ENCODE data around the gene CCDC182.

CCDC182 gene

DNA sequence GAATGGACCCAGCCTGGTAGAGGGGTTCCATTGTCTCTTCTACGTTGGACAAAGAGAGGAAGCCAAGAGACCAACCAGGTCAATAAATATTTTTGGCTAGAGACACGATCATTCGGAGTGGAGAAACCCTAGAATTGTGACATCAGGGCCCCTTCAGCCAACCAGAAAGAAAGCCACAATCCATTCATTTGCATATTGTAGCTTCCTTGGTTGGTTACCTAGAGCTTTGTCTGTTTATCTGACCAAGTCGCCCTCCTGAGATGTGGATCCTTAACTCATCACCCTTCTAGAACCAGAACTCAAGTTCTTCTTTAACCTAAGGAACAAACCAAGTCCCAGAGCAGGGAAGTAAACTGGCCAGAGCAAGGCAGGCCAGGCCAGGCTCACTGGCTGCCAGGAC, at the start of gene CCDC182:
Gene CCDC182, minus strand, starts transcription at position 58 of the 400 bp plus-strand sequence. Its CDS starts 27 bp downstream, at position 31.
- H3K27ac ChIP-seq (ENCODE audit: low read length) = no peak within 1 kb of the TSS
- H3K9me3 ChIP-seq (ENCODE audit: insufficient read depth, low read depth, low read length) = no peaks in the 10 kb centered on the region
- H3K36me3 ChIP-seq (ENCODE audit: insufficient read depth, low read depth, low read length) = no peaks in the 10 kb centered on the region
- no peaks in the 10 kb centered on the region for H3K27me3 ChIP-seq (ENCODE audit: insufficient read depth, low read length)
- H3K4me1 ChIP-seq (ENCODE audit: insufficient read depth, low read length) = no peaks in the 10 kb centered on the region
- no peak within 1 kb of the TSS for H3K9ac ChIP-seq (ENCODE audit: low read depth, low read length)
- no peak within 1 kb of the TSS for H3K4me3 ChIP-seq (ENCODE audit: low read length)

DNA sequence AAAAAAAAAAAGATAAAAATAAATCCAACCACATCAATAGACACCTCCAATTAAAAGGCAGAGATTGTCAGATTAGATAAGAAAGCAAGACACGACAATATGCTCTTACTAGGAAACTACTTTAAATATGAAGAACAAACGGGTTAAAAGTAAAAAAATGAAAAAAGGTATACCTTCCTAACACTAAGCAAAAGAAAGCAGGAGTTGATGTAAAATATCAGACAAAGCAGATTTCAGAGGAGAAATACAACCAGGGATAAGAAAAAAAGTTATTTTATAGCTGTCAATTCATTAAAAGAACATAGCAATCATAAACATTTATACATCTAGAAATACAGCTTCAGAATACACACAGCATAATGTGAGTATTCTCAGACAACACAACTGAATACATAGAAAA, 49.7 kb upstream of the CCDC182 start:
- Histone ChIP-seq H3K9ac (ENCODE audit: low read depth, low read length) (no peak overlapping the region), H3K4me3 (ENCODE audit: low read length) (no peak overlapping the region), H3K9me3 (ENCODE audit: insufficient read depth, low read depth, low read length) (no peaks in the 10 kb centered on the region), H3K4me1 (ENCODE audit: insufficient read depth, low read length) (no peaks in the 10 kb centered on the region), H3K36me3 (ENCODE audit: insufficient read depth, low read depth, low read length) (no peaks in the 10 kb centered on the region), H3K27me3 (ENCODE audit: insufficient read depth, low read length) (0 out of 2 replicates have a peak, but pooled peaks cover 1% of the 10 kb centered on the region), H3K27ac (ENCODE audit: low read length) (no peak overlapping the region)

DNA sequence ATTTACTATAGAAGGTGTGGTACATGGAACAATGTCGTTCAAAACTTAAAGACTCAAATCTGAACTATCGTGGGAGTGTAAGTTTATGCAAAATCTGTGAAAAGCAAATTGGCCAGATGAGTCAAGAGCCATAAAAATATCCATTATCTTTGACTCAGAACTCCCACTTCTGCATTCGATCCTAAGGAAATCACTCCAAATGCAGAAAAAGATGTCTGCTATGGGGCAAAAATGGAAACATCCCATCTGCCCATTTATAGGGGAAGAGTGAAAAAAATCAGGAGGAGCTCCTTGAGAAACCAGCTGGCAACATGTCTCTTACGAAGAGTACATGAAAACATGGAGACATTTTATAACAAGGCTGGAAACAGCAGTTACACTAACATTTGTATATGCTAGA, 43.6 kb upstream of the CCDC182 start:
- no peaks in the 10 kb centered on the region for H3K36me3 ChIP-seq (ENCODE audit: insufficient read depth, low read depth, low read length)
- H3K9ac ChIP-seq (ENCODE audit: low read depth, low read length) = no peak overlapping the region
- peaks cover 22% of the 10 kb centered on the region for H3K27me3 ChIP-seq (ENCODE audit: insufficient read depth, low read length)
- H3K4me1 ChIP-seq (ENCODE audit: insufficient read depth, low read length) = peaks cover 2% of the 10 kb centered on the region; the same call in 1 of the 2 replicates
- H3K4me3 ChIP-seq (ENCODE audit: low read length) = no peak overlapping the region
- H3K27ac ChIP-seq (ENCODE audit: low read length) = no peak overlapping the region
- no peaks in the 10 kb centered on the region for H3K9me3 ChIP-seq (ENCODE audit: insufficient read depth, low read depth, low read length)

DNA sequence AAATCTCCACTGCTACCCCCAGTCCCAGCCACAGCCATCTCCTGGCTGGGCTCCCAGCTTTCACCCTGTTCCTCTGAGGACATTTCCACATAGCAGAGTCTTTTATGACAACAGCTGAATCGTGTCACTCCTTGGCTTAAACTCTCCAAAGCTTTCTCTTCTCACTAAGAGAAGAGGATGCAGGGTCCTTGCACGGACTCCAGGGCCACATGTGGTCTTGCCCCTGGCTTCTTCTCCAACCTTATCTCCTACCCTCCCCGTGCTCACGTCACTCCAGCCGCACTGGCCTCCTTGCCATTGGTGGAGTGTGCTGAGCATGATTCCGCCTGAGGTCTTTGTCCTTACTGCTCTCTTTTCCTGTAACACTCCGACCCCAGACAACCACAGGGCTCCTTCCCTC, 39.9 kb upstream of the CCDC182 start:
- H3K9ac ChIP-seq (ENCODE audit: low read depth, low read length) = no peak overlapping the region
- peaks cover 13% of the 10 kb centered on the region; the same call in 1 of the 2 replicates for H3K4me1 ChIP-seq (ENCODE audit: insufficient read depth, low read length)
- H3K9me3 ChIP-seq (ENCODE audit: insufficient read depth, low read depth, low read length) = no peaks in the 10 kb centered on the region
- H3K27me3 ChIP-seq (ENCODE audit: insufficient read depth, low read length) = peaks cover 33% of the 10 kb centered on the region
- H3K27ac ChIP-seq (ENCODE audit: low read length) = no peak overlapping the region
- H3K36me3 ChIP-seq (ENCODE audit: insufficient read depth, low read depth, low read length) = no peaks in the 10 kb centered on the region
- H3K4me3 ChIP-seq (ENCODE audit: low read length) = no peak overlapping the region

DNA sequence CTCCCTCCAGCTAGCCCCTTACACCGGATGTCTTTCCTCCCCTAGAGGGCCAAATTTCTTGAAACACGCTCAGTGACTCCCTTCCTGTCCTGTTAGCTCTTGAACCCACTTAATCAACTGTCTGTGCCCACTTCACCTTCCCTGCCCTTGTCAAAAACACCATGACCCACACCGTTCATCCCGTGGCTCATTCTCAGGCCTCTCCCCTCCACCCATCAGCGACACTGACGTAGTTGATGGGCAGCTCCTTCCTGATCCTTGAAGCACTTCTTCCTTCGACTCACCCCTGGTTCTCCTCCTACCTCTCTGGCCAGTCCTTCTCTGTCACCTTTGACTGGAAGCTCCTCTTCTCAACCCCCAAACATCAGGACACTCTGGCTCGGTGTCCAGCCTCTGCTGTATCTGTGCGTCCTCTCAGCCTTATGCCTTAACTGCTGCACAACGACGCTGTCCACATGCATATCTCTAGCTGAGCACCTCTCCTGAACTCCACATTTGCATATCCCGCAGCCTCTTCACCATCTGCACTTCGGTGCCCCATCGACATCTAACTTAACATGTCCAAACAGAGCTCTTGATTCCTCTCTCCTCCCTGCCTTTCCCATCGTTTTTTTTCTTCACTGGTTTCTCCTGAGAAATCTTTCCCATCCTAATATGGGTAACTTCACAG, 39.3 kb upstream of the CCDC182 start:
- Histone ChIP-seq H3K27ac (ENCODE audit: low read length) (no peak overlapping the region), H3K4me1 (ENCODE audit: insufficient read depth, low read length) (peaks cover 13% of the 10 kb centered on the region; the same call in 1 of the 2 replicates), H3K27me3 (ENCODE audit: insufficient read depth, low read length) (peaks cover 28% of the 10 kb centered on the region), H3K4me3 (ENCODE audit: low read length) (no peak overlapping the region), H3K9me3 (ENCODE audit: insufficient read depth, low read depth, low read length) (no peaks in the 10 kb centered on the region), H3K36me3 (ENCODE audit: insufficient read depth, low read depth, low read length) (no peaks in the 10 kb centered on the region), H3K9ac (ENCODE audit: low read depth, low read length) (no peak overlapping the region)

DNA sequence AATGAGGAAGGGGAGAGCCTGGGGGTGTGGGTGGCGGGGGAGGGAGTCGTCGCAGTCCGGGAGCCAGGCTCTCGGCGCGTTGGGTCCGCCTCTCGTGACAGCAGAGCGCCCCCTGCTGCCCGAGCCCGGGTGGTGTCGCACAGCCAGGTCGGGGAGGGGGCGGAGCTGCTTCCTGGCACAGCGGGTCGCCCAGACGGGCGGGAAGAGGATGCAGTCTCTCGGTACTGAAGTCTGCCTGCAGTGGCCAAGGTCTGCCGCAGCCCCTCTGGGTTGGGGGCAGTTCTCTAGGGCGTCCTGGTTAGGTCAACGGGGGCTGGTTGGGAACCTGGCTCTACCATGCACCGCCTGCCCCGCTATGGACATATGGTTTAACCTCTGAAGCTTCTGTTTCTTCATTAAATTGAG, 38.2 kb upstream of the CCDC182 start:
- Histone ChIP-seq H3K36me3 (ENCODE audit: insufficient read depth, low read depth, low read length) (no peaks in the 10 kb centered on the region), H3K27ac (ENCODE audit: low read length) (no peak overlapping the region), H3K4me3 (ENCODE audit: low read length) (peak overlapping the region; percentile 27; the same call in 1 of the 2 replicates), H3K9me3 (ENCODE audit: insufficient read depth, low read depth, low read length) (no peaks in the 10 kb centered on the region), H3K4me1 (ENCODE audit: insufficient read depth, low read length) (peaks cover 13% of the 10 kb centered on the region; the same call in 1 of the 2 replicates), H3K27me3 (ENCODE audit: insufficient read depth, low read length) (peaks cover 28% of the 10 kb centered on the region), H3K9ac (ENCODE audit: low read depth, low read length) (no peak overlapping the region)

DNA sequence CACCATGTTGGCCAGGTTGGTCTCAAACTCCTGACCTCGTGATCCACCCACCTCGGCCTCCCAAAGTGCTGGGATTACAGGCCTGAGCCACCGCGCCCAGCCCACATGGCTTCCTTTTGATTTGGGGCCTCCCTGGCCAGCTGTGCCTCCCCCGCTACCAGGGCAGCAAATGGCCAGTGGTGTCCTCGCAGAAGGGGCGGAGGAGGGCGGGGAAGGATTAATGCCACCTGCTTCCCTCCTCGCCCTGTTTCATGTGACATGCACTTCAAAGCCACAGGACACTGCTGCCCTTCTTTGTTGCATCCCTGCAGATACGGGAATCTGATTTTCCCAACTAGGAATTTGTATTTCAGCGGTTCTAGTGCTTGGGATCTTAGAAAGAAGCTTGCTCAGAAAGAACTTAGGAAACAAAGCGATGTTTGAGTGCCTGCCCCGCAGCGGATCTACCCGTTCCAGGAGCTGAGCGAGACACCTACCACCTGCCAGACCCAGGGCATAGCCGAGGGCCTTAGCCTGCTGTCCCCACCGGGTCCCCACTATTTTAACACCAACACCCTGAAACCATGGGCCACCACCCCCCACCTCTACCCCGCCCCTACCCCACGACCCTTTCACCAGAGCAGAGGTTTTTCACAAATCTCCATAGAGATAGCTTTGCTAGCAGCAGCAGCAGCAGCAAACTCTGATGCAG, 37.7 kb upstream of the CCDC182 start:
- Histone ChIP-seq H3K4me1 (ENCODE audit: insufficient read depth, low read length) (peaks cover 13% of the 10 kb centered on the region; the same call in 1 of the 2 replicates), H3K9ac (ENCODE audit: low read depth, low read length) (no peak overlapping the region), H3K9me3 (ENCODE audit: insufficient read depth, low read depth, low read length) (no peaks in the 10 kb centered on the region), H3K36me3 (ENCODE audit: insufficient read depth, low read depth, low read length) (no peaks in the 10 kb centered on the region), H3K27ac (ENCODE audit: low read length) (no peak overlapping the region), H3K4me3 (ENCODE audit: low read length) (peak overlapping the region; percentile 27; the same call in 1 of the 2 replicates), H3K27me3 (ENCODE audit: insufficient read depth, low read length) (peaks cover 28% of the 10 kb centered on the region)

DNA sequence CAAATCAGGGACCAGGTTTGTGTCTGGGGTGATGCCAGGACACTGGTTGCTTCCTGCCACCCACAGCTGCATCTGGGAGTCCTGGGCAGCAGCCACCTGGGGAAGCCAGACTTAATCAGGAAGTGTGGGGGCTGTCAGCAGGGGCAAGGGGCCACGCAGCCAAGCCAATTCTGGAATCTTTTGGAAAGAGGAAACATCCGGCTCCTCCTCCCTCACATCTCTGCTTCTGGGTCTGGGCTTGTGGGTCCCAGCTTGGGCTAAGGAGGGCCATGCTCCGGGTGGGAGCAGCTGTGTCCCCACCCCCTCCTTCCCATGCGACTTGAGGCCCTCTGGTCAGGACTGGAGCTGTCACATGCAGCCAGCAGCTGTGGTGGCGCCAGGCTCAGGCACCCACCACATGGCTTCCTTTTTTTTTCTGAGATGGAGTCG, 37.0 kb upstream of the CCDC182 start:
- Histone ChIP-seq H3K27ac (ENCODE audit: low read length) (no peak overlapping the region), H3K9ac (ENCODE audit: low read depth, low read length) (no peak overlapping the region), H3K4me1 (ENCODE audit: insufficient read depth, low read length) (peaks cover 13% of the 10 kb centered on the region; the same call in 1 of the 2 replicates), H3K9me3 (ENCODE audit: insufficient read depth, low read depth, low read length) (no peaks in the 10 kb centered on the region), H3K4me3 (ENCODE audit: low read length) (no peak overlapping the region), H3K27me3 (ENCODE audit: insufficient read depth, low read length) (peaks cover 28% of the 10 kb centered on the region), H3K36me3 (ENCODE audit: insufficient read depth, low read depth, low read length) (no peaks in the 10 kb centered on the region)

DNA sequence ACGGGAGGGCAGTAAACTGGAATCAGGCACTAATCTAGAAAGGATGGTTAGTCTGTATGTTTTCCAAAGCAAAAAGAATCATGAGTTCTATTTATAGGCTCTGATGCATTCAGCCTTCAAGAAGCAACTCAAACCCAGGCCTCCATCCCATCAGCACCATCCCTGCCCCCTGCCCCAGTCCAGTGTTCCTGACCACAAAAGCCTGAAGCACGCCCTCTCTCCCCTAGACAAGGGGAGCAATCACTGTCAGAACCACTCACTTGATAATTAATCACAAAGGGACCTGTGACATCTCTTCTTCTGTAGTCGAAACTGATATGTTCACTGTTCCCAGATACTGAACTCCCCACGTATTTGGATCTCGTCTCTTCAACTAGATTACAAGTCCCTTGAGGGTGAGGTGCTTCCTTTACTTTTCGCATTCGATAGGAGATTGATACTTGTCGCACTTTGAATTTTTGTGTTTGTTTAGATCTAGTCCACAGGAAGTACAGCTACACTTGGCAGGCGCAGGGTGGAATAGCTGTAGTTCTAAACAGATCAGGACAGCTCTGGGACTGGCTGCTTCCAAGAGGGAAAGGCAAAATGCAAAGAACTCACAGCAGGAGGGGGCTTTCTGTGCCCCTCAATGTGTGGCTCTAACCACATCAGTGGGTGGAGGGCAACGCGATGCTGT, 36.4 kb upstream of the CCDC182 start:
- H3K4me1 ChIP-seq (ENCODE audit: insufficient read depth, low read length) = peaks cover 13% of the 10 kb centered on the region; the same call in 1 of the 2 replicates
- H3K4me3 ChIP-seq (ENCODE audit: low read length) = no peak overlapping the region
- H3K36me3 ChIP-seq (ENCODE audit: insufficient read depth, low read depth, low read length) = no peaks in the 10 kb centered on the region
- H3K27me3 ChIP-seq (ENCODE audit: insufficient read depth, low read length) = peaks cover 28% of the 10 kb centered on the region
- no peak overlapping the region for H3K9ac ChIP-seq (ENCODE audit: low read depth, low read length)
- no peaks in the 10 kb centered on the region for H3K9me3 ChIP-seq (ENCODE audit: insufficient read depth, low read depth, low read length)
- H3K27ac ChIP-seq (ENCODE audit: low read length) = no peak overlapping the region

DNA sequence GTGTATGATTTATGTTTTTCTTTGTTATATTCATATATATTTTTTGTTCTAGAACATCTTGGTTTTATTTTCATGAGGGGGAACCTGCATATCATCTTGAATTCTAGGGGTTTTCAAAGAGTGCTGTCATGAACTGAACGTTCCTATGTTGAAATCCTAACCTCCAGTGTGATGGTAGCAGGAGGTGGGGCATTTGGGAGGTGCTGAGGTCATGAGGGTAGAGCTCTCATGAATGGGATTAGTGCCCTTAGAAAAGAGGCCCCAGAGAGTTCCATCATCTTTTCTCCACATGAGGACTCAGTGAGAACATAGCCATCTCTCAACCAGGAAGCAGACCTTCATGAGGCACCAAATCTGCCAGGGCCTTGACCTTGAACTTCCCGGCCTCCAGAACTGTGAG, 34.6 kb upstream of the CCDC182 start:
- H3K36me3 ChIP-seq (ENCODE audit: insufficient read depth, low read depth, low read length) = no peaks in the 10 kb centered on the region

DNA sequence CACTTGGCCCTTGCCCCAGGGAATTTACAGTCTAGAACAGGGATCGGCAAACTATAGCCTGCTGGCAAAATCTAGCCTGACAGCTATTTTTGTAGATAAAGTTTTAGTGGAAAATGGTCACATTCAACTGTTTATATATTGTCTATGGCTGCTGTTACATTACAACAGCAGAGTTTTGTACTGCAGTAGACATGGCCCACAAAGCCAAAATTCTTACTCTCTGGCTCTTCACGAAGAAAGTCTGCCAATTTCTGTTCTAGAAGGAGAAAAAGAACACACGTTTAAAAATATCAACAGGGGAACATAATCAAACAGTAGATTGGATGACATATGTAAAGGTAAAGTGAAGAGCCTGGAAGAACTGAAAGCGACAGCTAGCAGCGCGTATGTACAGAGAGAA, 33.2 kb upstream of the CCDC182 start:
- Histone ChIP-seq H3K27me3 (ENCODE audit: insufficient read depth, low read length) (peaks cover 31% of the 10 kb centered on the region), H3K4me3 (ENCODE audit: low read length) (no peak overlapping the region)

More for the DNA sequence above, 34.6 kb upstream of the CCDC182 start:
- H3K27me3 ChIP-seq (ENCODE audit: insufficient read depth, low read length) = peaks cover 36% of the 10 kb centered on the region
- H3K4me1 ChIP-seq (ENCODE audit: insufficient read depth, low read length) = peaks cover 13% of the 10 kb centered on the region; the same call in 1 of the 2 replicates
- H3K9me3 ChIP-seq (ENCODE audit: insufficient read depth, low read depth, low read length) = no peaks in the 10 kb centered on the region
- H3K9ac ChIP-seq (ENCODE audit: low read depth, low read length) = no peak overlapping the region
- no peak overlapping the region for H3K4me3 ChIP-seq (ENCODE audit: low read length)
- no peak overlapping the region for H3K27ac ChIP-seq (ENCODE audit: low read length)

More for the DNA sequence above, 33.2 kb upstream of the CCDC182 start:
- Histone ChIP-seq H3K9me3 (ENCODE audit: insufficient read depth, low read depth, low read length) (no peaks in the 10 kb centered on the region), H3K27ac (ENCODE audit: low read length) (no peak overlapping the region), H3K4me1 (ENCODE audit: insufficient read depth, low read length) (peaks cover 9% of the 10 kb centered on the region; the same call in 1 of the 2 replicates), H3K9ac (ENCODE audit: low read depth, low read length) (no peak overlapping the region), H3K36me3 (ENCODE audit: insufficient read depth, low read depth, low read length) (no peaks in the 10 kb centered on the region)
